GM12875 (cell line): ENCODE results near the gene TPRKB.
"Not testable (repeated sequence)": the region's sequence is repeated elsewhere in the genome, so short reads cannot be mapped to it uniquely, and the experiment has no call there.

Experiments used
- H3K4me3 ChIP-seq: one replicate; pipeline ENCODE4 v1.5.1; 2011; ENCODE audit warnings: low read depth, low read length, control low read depth
- TF ChIP-seq, protein P1 (sequence below): IDR thresholded peaks from 2 replicates; pipeline ENCODE4 v1.5.1; 2011; ENCODE audit warnings: low read depth, mild to moderate bottlenecking, control low read depth, inconsistent platforms, low read length, moderate library complexity, borderline replicate concordance; ENCODE audit not compliant: insufficient read depth

TPRKB gene

DNA sequence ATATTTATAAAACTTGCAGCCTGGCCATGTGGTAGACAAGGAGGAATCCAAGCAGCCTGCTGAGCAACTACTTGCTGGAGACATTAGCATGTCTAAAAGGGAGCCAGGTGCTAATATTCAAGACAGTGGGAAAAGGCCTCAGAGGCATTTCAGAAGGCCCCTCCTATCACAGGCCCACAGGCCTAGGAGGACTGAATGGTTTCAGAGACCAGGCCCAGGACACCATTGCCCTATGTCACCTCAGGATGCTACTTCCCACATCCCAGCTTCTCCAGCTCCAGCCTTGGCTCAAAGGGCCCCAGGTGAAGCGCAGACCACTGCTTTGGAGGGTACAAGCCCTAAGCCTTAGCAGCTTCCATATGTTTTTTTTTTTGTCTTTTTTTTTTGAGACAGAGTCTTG, 39.0 kb downstream of the TPRKB start:
- TF ChIP-seq, protein P1, sequence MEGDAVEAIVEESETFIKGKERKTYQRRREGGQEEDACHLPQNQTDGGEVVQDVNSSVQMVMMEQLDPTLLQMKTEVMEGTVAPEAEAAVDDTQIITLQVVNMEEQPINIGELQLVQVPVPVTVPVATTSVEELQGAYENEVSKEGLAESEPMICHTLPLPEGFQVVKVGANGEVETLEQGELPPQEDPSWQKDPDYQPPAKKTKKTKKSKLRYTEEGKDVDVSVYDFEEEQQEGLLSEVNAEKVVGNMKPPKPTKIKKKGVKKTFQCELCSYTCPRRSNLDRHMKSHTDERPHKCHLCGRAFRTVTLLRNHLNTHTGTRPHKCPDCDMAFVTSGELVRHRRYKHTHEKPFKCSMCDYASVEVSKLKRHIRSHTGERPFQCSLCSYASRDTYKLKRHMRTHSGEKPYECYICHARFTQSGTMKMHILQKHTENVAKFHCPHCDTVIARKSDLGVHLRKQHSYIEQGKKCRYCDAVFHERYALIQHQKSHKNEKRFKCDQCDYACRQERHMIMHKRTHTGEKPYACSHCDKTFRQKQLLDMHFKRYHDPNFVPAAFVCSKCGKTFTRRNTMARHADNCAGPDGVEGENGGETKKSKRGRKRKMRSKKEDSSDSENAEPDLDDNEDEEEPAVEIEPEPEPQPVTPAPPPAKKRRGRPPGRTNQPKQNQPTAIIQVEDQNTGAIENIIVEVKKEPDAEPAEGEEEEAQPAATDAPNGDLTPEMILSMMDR: no peak
- no peak overlapping the region for H3K4me3 ChIP-seq

DNA sequence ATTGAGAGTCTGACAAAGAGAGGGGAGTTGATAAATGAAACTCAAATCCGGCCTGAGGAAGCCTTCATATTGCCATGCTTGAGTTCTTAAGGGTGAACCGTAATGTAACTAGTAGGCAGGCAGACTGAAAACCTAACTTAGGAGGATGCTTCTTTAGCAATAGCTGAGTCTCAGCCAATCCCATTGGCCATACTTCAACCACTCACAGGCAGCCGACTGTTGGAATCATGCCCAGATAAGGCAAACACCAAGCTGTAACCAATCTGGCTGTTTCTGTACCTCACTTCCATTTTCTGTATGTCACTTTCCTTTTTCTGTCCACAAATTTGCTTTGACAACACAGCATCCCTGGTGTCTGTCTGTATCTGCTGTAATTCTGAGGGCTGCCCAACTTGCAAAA, 39.5 kb downstream of the TPRKB start:
- TF ChIP-seq, protein P1: no peak
- H3K4me3 ChIP-seq: no peak overlapping the region

DNA sequence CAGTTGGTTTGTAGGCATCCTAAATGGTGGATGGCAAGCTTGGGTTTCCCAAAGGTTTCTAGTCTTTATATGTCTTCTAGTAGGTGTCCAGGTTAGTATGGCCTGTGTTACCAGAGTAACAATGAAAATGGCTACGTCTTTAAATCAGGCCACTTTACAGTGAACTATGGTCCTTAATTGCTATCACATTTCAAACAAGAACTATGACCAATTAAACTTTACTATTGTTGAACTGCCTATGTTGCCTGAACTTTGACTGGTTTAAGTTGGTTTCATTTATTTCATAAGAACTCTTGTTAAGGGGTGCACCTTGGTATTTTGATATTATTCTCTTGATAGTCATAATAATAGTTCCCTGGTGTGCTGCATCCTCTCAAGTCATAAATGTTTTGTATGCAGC, 40.2 kb downstream of the TPRKB start:
- H3K4me3 ChIP-seq: not testable (repeated sequence)

DNA sequence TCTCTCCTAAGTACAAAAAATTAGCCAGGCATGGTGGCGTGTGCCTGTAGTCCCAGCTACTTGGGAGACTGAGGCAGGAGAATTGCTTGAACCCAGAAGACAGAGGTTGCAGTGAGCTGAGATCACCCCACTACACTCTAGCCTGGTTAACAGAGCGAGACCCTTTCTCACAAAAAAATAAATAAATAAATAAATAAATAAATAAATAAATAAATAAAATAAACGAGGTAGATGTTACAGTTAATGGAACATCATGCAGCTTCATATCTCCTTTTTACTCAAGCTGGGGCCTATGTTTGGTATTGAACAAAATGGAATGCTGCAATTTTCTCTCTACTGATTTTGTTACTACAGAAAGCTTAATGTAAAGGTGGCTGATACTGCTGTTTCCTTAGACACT, 40.6 kb downstream of the TPRKB start:
- not testable (repeated sequence) for H3K4me3 ChIP-seq

DNA sequence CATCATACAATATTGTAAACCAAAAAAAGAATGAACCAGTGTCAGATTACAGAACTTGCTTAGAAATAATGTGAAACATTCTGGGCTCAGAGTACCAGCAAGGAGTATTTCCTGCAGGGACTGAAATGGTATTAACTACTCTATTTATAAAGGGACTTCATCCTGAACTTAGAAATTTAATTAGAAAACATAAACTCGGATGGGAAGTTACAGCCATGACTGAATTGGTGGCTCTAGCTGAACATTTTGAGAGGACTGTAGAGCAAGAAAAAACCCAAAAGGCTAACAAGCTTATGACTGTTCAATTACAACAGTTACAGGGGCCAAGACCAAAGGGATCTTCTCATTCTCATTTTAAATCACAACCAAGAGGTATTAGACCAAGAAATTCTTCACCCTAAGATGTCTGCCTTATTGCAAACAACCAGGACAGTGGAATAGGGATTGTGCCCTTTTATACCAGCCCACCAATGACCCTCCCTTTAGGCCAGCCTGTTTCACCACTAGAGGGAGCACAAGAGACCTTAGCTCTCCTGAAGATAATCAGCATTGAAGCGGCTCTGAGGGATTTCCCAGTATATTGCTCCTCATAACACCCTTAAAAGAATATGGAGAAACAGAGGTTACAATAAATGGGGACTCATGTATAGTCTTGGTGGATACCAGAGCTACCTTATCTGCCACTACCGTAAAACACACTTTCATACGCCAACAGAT, 46.6 kb downstream of the TPRKB start:
- not testable (repeated sequence) for H3K4me3 ChIP-seq
- TF ChIP-seq, protein P1: peak; percentile 57

DNA sequence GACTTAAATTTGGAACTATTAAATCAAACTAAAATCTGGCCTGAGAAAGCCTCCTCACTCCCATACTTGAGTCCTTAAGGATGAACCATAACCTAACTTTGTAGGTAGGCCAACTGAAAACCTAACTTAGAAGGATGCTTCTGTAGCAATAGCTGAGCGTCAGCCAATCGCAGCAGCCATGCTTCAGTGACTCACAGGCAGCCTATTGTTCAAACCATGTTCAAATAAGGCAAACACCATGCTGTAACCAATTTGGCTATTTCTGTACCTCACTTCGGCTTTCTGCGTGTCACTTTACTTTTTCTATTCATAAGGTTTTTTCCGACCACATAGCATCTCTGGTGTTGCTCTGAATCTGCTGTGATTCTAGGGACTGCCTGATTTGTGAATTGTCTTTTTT, 48.7 kb downstream of the TPRKB start:
- not testable (repeated sequence) for H3K4me3 ChIP-seq

DNA sequence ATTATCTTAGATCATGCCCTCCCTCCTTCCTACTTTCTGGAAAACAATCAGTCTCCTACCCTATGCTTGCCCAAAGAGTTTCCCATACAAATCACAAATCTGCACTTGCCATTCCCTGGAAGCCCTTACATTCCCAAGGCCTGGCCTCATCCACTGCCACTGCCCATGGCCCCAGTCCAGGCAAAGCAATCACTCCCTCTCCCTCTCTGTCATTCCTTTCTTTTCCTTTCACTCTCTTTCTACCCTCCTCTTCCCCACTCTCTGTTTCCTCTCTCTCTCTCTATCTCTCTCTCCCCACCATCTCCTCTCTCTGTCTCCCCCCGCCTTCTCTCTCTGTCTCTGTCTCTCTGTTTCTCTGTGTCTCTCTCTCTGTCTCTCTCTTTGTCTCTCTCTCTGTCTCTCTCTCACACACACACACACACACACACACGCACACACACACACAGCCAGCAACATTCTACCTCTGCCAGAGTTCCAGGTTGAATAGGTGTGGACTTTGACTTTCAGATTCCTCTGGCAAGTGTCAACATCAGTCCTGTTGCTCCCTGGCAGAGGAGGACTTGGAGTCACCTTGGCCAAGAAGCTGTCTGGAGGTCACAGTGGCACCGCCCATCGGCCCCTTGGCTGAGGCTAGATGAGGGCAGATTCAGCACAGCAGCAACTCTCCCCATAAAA, 51.2 kb downstream of the TPRKB start:
- TF ChIP-seq, protein P1: no peak
- H3K4me3 ChIP-seq: no peak overlapping the region

DNA sequence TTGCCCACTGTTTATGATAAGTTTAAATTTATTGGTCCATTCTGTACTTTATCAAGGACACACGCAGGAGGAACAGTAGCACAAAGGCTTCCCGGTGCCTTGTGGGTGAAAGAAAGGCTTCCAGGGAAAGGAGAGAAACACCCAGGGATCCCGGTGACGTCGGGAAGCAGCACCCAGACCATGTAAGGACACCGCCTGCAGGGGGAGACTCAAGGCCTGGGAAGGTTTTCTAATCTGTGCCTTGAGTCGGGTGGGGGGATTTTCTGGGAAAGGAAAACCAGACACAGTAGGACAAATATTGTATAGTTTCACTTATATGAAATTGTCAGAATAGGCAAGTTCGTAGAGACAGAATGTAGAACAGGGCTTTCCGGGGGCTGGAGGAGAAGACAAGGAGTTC, 52.2 kb downstream of the TPRKB start:
- H3K4me3 ChIP-seq: not testable (repeated sequence)

DNA sequence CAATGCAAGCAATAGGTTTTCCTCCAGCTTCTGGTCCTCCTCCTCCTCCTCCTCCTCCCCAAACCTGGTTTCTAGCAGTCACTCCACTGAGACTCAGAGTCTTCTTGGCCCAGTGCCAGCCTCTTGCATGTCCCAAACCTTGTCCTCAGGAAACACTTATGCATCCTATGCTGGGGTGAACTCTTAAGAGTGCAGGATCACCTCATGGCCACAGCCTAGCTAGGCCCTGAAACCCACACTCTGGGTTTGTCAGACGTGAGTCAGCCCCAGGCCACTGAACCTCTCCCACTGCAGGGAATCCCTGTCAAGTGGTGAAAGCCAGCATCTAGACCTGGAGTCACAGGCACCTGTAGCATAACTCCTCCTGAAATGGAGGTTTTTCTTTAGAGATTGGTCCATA, 52.8 kb downstream of the TPRKB start:
- H3K4me3 ChIP-seq: not testable (repeated sequence)

DNA sequence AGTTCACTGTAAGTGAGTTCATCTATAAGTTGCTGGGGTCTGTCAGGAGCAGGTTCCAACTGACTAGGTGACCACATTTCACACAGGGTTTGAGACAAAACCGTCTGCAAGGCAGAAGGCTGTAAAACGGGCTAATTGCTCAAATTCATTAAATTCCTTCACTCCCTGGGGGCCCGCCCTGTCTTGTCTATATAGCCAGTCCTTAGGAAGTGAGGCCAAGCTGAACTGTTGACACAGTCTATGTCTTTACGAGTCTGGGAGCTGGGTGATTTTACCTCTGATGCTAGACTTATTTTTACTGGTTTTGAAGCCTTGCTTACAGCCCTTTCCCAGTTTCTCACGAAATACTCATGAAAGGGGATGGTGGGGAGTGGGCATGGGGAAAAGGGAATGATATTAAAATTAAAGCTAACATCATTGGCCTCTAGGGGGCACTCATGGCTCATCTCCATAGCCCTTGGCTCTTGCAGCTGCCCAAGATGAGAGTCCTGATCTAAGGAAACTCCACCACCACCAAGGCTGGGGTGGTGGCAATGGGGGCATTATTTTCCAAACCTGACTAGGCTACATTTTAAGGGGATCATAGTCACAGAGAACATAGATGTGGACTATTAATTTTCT, 57.1 kb downstream of the TPRKB start:
- TF ChIP-seq, protein P1: peak; percentile 58
- H3K4me3 ChIP-seq: not testable (repeated sequence)
